ENCODE measurements around the gene TNFAIP1.

- TF ChIP-seq CTCF (IDR thresholded peaks at IDR 0.05) (no peak), ZFX (IDR thresholded peaks at IDR 0.05; ENCODE audit: borderline replicate concordance) (no peak)
Measured at GRCh38 chr17:28324267-28324745, 11.3 kb upstream of the TNFAIP1 start.
